Natural killer cell (primary cell): ENCODE measurements around the gene MAP3K10. TPM values are rescaled to one million over a fixed set of nuclear protein-coding genes. Genes with fewer than 3 reads are reported as not detected.
"Not testable (repeated sequence)": the region's sequence is repeated elsewhere in the genome, so short reads cannot be mapped to it uniquely, and the experiment has no call there.

ENCODE experiments used
- ATAC-seq, 3 donors: fragments of 150-1000 bp in 2 of 3; fragments of 200-7000 bp in 1 of 3; cut with Tn5 transposase; 1 replicate in 1 of 3; 2 replicates in 2 of 3; pipeline ENCODE4 v1.10.0; 2021; ENCODE audit warnings: mild to moderate bottlenecking in 2 of 3, moderate library complexity in 2 of 3
- DNase-seq, 2 donors: peaks; one replicate each; pipeline versions ENCODE4 v3.0.0 to v3.0.0-alpha.2; 2013 to 2021; ENCODE audit warnings: mixed read lengths in 1 of 2
- H3K27ac ChIP-seq: one replicate; pipeline ENCODE4 v1.5.1; 2013; ENCODE audit warnings: mild to moderate bottlenecking, low read length
- H3K27me3 ChIP-seq: one replicate; pipeline ENCODE4 v1.6.1; 2013; ENCODE audit warnings: low read length; ENCODE audit not compliant: control insufficient read depth, insufficient read depth
- H3K36me3 ChIP-seq: one replicate; pipeline ENCODE4 v1.6.1; 2013; ENCODE audit warnings: low read length; ENCODE audit not compliant: control insufficient read depth, insufficient read depth
- H3K4me1 ChIP-seq: one replicate; pipeline ENCODE4 v1.6.1; 2013; ENCODE audit warnings: low read length; ENCODE audit not compliant: control insufficient read depth, insufficient read depth
- H3K4me3 ChIP-seq: one replicate; pipeline ENCODE4 v1.5.1; 2013; ENCODE audit warnings: low read length
- H3K9me3 ChIP-seq: one replicate; pipeline ENCODE4 v1.6.1; 2013; ENCODE audit warnings: low read length; ENCODE audit not compliant: control insufficient read depth, insufficient read depth
- H3K27ac Mint-ChIP-seq, 2 donors: one replicate each; pipeline ENCODE4 v1.8.0; 2022; ENCODE audit warnings: mild to moderate bottlenecking in 2 of 2, mixed read lengths in 2 of 2, moderate library complexity in 1 of 2
- H3K27me3 Mint-ChIP-seq, 2 donors: one replicate each; pipeline ENCODE4 v1.8.0; 2022; ENCODE audit warnings: low read depth in 2 of 2, mixed read lengths in 2 of 2
- H3K36me3 Mint-ChIP-seq: one replicate; pipeline ENCODE4 v1.8.0; 2022; ENCODE audit warnings: mixed read lengths
- H3K4me1 Mint-ChIP-seq, 2 donors: one replicate each; pipeline ENCODE4 v1.8.0; 2022; ENCODE audit warnings: mixed read lengths in 2 of 2
- H3K4me3 Mint-ChIP-seq: one replicate; pipeline ENCODE4 v1.8.0; 2022; ENCODE audit warnings: mild to moderate bottlenecking, moderate library complexity, mixed read lengths
- H3K9me3 Mint-ChIP-seq, 2 donors: one replicate each; pipeline ENCODE4 v1.8.0; 2022; ENCODE audit warnings: mixed read lengths in 2 of 2
- CTCF ChIP-seq: fragments of 200-600 bp; IDR thresholded peaks from one replicate; pipeline ENCODE4 v1.8.0; 2022; ENCODE audit warnings: antibody characterized with exemption
- WGBS: methylation state at CpG from one replicate; pipeline ENCODE4 v1.1.7; 2013; ENCODE audit warnings: missing lambda C conversion rate; ENCODE audit not compliant: insufficient coverage; 5-methylcytosine and 5-hydroxymethylcytosine counted together
- intact Hi-C: fragments of 100-400 bp; cut with micrococcal nuclease; formaldehyde crosslinking; loops from one replicate; pipeline ENCODE4 v1.14.2; 2022
- total RNA-seq, 4 donors: library from RNA; stranded (reverse); fragments of 120-200 nt in 1 of 4; gene quantifications; one replicate each; pipeline versions ENCODE4 v1.2.3 to v1.2.4, GENCODE V29; 2013 to 2022

Gene MAP3K10
- total RNA-seq, 3 donors from 2014 or later (not counting 1 experiment from before 2014, with no cell fraction given) = 27.1 to 39.0 (median 36.0) TPM

GRCh38 chr19:40217934-40218890 is 27.0 kb downstream of the MAP3K10 start, which contains the start of gene TTC9B:
TSS of gene TTC9B (minus strand) at chr19:40218384. CDS start at chr19:40218381, 3 bp downstream.
- peaks cover 26 to 33% of the 10 kb centered on the region in 2 donors for H3K27me3 Mint-ChIP-seq
- H3K9me3 Mint-ChIP-seq = peaks cover 2 to 3% of the 10 kb centered on the region in 2 donors
- Histone ChIP-seq H3K27me3 (peaks cover 20% of the 10 kb centered on the region), H3K4me1 (peaks cover 12% of the 10 kb centered on the region), H3K36me3 (no peaks in the 10 kb centered on the region), H3K4me3 (no peak within 1 kb of the TSS), H3K27ac (no peak within 1 kb of the TSS), H3K9me3 (no peaks in the 10 kb centered on the region)
- DNase-seq (peak; percentile 61 to 77), ATAC-seq (peak; percentile 73 to 74 (median 74))
- 8% methylated on average over 75 of the region's 75 CpGs for whole genome bisulfite sequencing
- H3K36me3 Mint-ChIP-seq = peaks cover 8% of the 10 kb centered on the region
- intact Hi-C loops = no loop called here
- no peak within 1 kb of the TSS for H3K4me3 Mint-ChIP-seq
- H3K4me1 Mint-ChIP-seq = peaks cover 7 to 12% of the 10 kb centered on the region in 2 donors
- TF ChIP-seq CTCF = no peak
- H3K27ac Mint-ChIP-seq = no peak within 1 kb of the TSS

- H3K9me3 ChIP-seq, ATAC-seq, H3K36me3 Mint-ChIP-seq, H3K4me3 ChIP-seq, DNase-seq, H3K9me3 Mint-ChIP-seq, H3K27ac ChIP-seq, H3K27ac Mint-ChIP-seq, H3K36me3 ChIP-seq, H3K4me3 Mint-ChIP-seq, intact Hi-C loops: not testable (repeated sequence)
- peaks cover 26 to 33% of the 10 kb centered on the region in 2 donors for H3K27me3 Mint-ChIP-seq
- H3K4me1 Mint-ChIP-seq = peaks cover 7 to 12% of the 10 kb centered on the region in 2 donors
- peaks cover 16% of the 10 kb centered on the region for H3K4me1 ChIP-seq
- peaks cover 26% of the 10 kb centered on the region for H3K27me3 ChIP-seq
- 83% methylated on average over 4 of the region's 4 CpGs for whole genome bisulfite sequencing
Measured at GRCh38 chr19:40219029-40219428, 27.8 kb downstream of the MAP3K10 start.

- no peak for TF ChIP-seq CTCF
- intact Hi-C loops = loop anchor here (5.0 kb wide), 1 partner anchor 62 kb away; no protein-coding TSS in a partner anchor
- H3K36me3 Mint-ChIP-seq = peaks cover 8% of the 10 kb centered on the region
- no peak overlapping the region for H3K4me3 Mint-ChIP-seq
- H3K27ac Mint-ChIP-seq = no peak overlapping the region
- no peak overlapping the region for H3K27ac ChIP-seq
- ATAC-seq = no peak
- 52% methylated on average over 8 of the region's 8 CpGs for WGBS
- peaks cover 2 to 3% of the 10 kb centered on the region in 2 donors for H3K9me3 Mint-ChIP-seq
- peaks cover 33% of the 10 kb centered on the region for H3K27me3 ChIP-seq
- peaks cover 7 to 12% of the 10 kb centered on the region in 2 donors for H3K4me1 Mint-ChIP-seq
- DNase-seq = no peak
- H3K36me3 ChIP-seq = no peaks in the 10 kb centered on the region
- H3K4me1 ChIP-seq = peaks cover 16% of the 10 kb centered on the region
- H3K9me3 ChIP-seq = no peaks in the 10 kb centered on the region
- no peak overlapping the region for H3K4me3 ChIP-seq
- peaks cover 31 to 40% of the 10 kb centered on the region in 2 donors for H3K27me3 Mint-ChIP-seq
Measured at GRCh38 chr19:40219721-40220276, 28.6 kb downstream of the MAP3K10 start.

DNA sequence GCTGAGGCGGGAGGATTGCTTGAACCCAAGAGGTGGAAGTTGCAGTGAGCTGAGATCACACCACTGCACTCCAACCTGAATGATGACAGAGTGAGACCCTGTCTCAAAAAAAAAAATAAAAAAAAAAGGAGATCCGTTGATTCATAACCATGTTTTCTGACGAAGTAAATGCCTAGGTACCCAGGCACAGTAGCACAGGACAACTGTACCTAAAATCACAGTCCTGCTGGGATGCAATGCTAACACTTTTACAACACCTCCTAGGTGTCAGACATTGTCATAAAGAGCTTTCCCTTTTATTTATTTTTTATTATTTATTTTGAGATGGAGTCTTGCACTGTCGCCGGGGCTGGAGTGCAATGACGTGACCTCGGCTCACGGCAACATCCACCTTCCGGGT is 29.4 kb downstream of the MAP3K10 start:
- ATAC-seq = no peak
- Mint-ChIP-seq H3K4me1 (peaks cover 12 to 16% of the 10 kb centered on the region in 2 donors), H3K4me3 (no peak overlapping the region), H3K9me3 (peaks cover 2 to 3% of the 10 kb centered on the region in 2 donors), H3K36me3 (peaks cover 8% of the 10 kb centered on the region), H3K27ac (no peak overlapping the region), H3K27me3 (peaks cover 39 to 47% of the 10 kb centered on the region in 2 donors)
- Histone ChIP-seq H3K9me3 (no peaks in the 10 kb centered on the region), H3K36me3 (no peaks in the 10 kb centered on the region), H3K27me3 (peaks cover 40% of the 10 kb centered on the region), H3K4me3 (no peak overlapping the region), H3K27ac (no peak overlapping the region), H3K4me1 (peaks cover 18% of the 10 kb centered on the region)
- intact Hi-C loops = loop anchor here (5.0 kb wide), 1 partner anchor 63 kb away; no protein-coding TSS in a partner anchor
- DNase-seq = no peak
- no peak for TF ChIP-seq CTCF
- 88% methylated on average over 9 of the region's 9 CpGs for WGBS
